ENCODE results near the gene CTSH. TPM values are rescaled to one million over a fixed set of nuclear protein-coding genes. Genes with fewer than 3 reads are reported as not detected.

Gene CTSH
- total RNA-seq, 1 donor from 2014 or later = 5.7 TPM

- H3K4me2 ChIP-seq (ENCODE audit: low read length) = no peak overlapping the region
- no peak overlapping the region for H3K9ac ChIP-seq (ENCODE audit: low read length)
- H3K9me3 Mint-ChIP-seq (ENCODE audit: unreplicated experiment) = no peaks in the 10 kb centered on the region
- H4K20me1 ChIP-seq (ENCODE audit: insufficient read depth, low read length) = no peaks in the 10 kb centered on the region
- no peak overlapping the region for H3K27ac ChIP-seq (ENCODE audit: low read depth, low read length)
- FAIRE-seq (no peak), DNase-seq (ENCODE audit: low read depth) (no peak)
- H3K27me3 Mint-ChIP-seq (ENCODE audit: low read depth, unreplicated experiment) = peaks cover 24% of the 10 kb centered on the region
- H3K79me2 ChIP-seq (ENCODE audit: insufficient read depth, low read length) = no peaks in the 10 kb centered on the region
- H3K27ac Mint-ChIP-seq (ENCODE audit: unreplicated experiment) = no peak overlapping the region
- no peak for TF ChIP-seq EZH2 (IDR thresholded peaks at IDR 0.05; ENCODE audit: insufficient read depth, low read length)
- no peak for TF ChIP-seq CTCF (IDR thresholded peaks at IDR 0.05; ENCODE audit: insufficient read depth, low read depth, low read length)
- H3K4me1 ChIP-seq (ENCODE audit: insufficient read depth, low read length) = peaks cover 5% of the 10 kb centered on the region
- H3K4me3 ChIP-seq (ENCODE audit: insufficient read depth, low read depth, low read length) = no peak overlapping the region
- H3K4me1 Mint-ChIP-seq (ENCODE audit: low read depth, unreplicated experiment) = no peaks in the 10 kb centered on the region
- no peak overlapping the region for H3K4me3 Mint-ChIP-seq (ENCODE audit: unreplicated experiment)
- no peaks in the 10 kb centered on the region for H3K36me3 ChIP-seq (ENCODE audit: insufficient read depth, low read length)
- H3K27me3 ChIP-seq (ENCODE audit: insufficient read depth, low read length) = peaks cover 15% of the 10 kb centered on the region
- H3K36me3 Mint-ChIP-seq (ENCODE audit: low read depth, unreplicated experiment) = no peaks in the 10 kb centered on the region
- H2AFZ ChIP-seq (ENCODE audit: low read depth, low read length) = no peak overlapping the region
- no peaks in the 10 kb centered on the region for H3K9me3 ChIP-seq (ENCODE audit: insufficient read depth, low read depth, low read length)
Observed at GRCh38 chr15:78942741-78943140, 2.1 kb downstream of the CTSH start.

GRCh38 chr15:78938658-78939488, 6.0 kb downstream of the CTSH start:
- Mint-ChIP-seq H3K27ac (ENCODE audit: unreplicated experiment) (no peak overlapping the region), H3K9me3 (ENCODE audit: unreplicated experiment) (no peaks in the 10 kb centered on the region), H3K27me3 (ENCODE audit: low read depth, unreplicated experiment) (peaks cover 16% of the 10 kb centered on the region), H3K36me3 (ENCODE audit: low read depth, unreplicated experiment) (no peaks in the 10 kb centered on the region), H3K4me3 (ENCODE audit: unreplicated experiment) (no peak overlapping the region), H3K4me1 (ENCODE audit: low read depth, unreplicated experiment) (no peaks in the 10 kb centered on the region)
- H3K4me1 ChIP-seq (ENCODE audit: insufficient read depth, low read length) = no peaks in the 10 kb centered on the region
- H3K9me3 ChIP-seq (ENCODE audit: insufficient read depth, low read depth, low read length) = no peaks in the 10 kb centered on the region
- no peak overlapping the region for H3K4me2 ChIP-seq (ENCODE audit: low read length)
- H3K9ac ChIP-seq (ENCODE audit: low read length) = no peak overlapping the region
- H3K27me3 ChIP-seq (ENCODE audit: insufficient read depth, low read length) = peaks cover 7% of the 10 kb centered on the region
- no peak overlapping the region for H3K27ac ChIP-seq (ENCODE audit: low read depth, low read length)
- no peak overlapping the region for H2AFZ ChIP-seq (ENCODE audit: low read depth, low read length)
- H3K79me2 ChIP-seq (ENCODE audit: insufficient read depth, low read length) = no peaks in the 10 kb centered on the region
- no peaks in the 10 kb centered on the region for H4K20me1 ChIP-seq (ENCODE audit: insufficient read depth, low read length)
- no peaks in the 10 kb centered on the region for H3K36me3 ChIP-seq (ENCODE audit: insufficient read depth, low read length)
- FAIRE-seq (no peak), DNase-seq (ENCODE audit: low read depth) (no peak)
- no peak overlapping the region for H3K4me3 ChIP-seq (ENCODE audit: insufficient read depth, low read depth, low read length)
- TF ChIP-seq CTCF (IDR thresholded peaks at IDR 0.05; ENCODE audit: insufficient read depth, low read depth, low read length) (no peak), EZH2 (IDR thresholded peaks at IDR 0.05; ENCODE audit: insufficient read depth, low read length) (no peak)

- TF ChIP-seq CTCF (IDR thresholded peaks at IDR 0.05; ENCODE audit: insufficient read depth, low read depth, low read length) (no peak), EZH2 (IDR thresholded peaks at IDR 0.05; ENCODE audit: insufficient read depth, low read length) (no peak)
- Histone ChIP-seq H4K20me1 (ENCODE audit: insufficient read depth, low read length) (no peaks in the 10 kb centered on the region), H3K36me3 (ENCODE audit: insufficient read depth, low read length) (no peaks in the 10 kb centered on the region), H3K4me1 (ENCODE audit: insufficient read depth, low read length) (no peaks in the 10 kb centered on the region), H3K27me3 (ENCODE audit: insufficient read depth, low read length) (no peaks in the 10 kb centered on the region), H3K9me3 (ENCODE audit: insufficient read depth, low read depth, low read length) (no peaks in the 10 kb centered on the region), H3K9ac (ENCODE audit: low read length) (no peak overlapping the region), H3K4me3 (ENCODE audit: insufficient read depth, low read depth, low read length) (no peak overlapping the region), H3K4me2 (ENCODE audit: low read length) (no peak overlapping the region), H3K27ac (ENCODE audit: low read depth, low read length) (no peak overlapping the region), H3K79me2 (ENCODE audit: insufficient read depth, low read length) (no peaks in the 10 kb centered on the region), H2AFZ (ENCODE audit: low read depth, low read length) (no peak overlapping the region)
- no peak for FAIRE-seq
- Mint-ChIP-seq H3K4me3 (ENCODE audit: unreplicated experiment) (no peak overlapping the region), H3K36me3 (ENCODE audit: low read depth, unreplicated experiment) (no peaks in the 10 kb centered on the region), H3K4me1 (ENCODE audit: low read depth, unreplicated experiment) (no peaks in the 10 kb centered on the region), H3K27ac (ENCODE audit: unreplicated experiment) (no peak overlapping the region), H3K27me3 (ENCODE audit: low read depth, unreplicated experiment) (peaks cover 21% of the 10 kb centered on the region), H3K9me3 (ENCODE audit: unreplicated experiment) (no peaks in the 10 kb centered on the region)
- DNase-seq (ENCODE audit: low read depth) = no peak
Observed at GRCh38 chr15:78937132-78937739, 7.6 kb downstream of the CTSH start.

All from astrocyte (in vitro differentiated cells and primary cell).